ENCODE data around the gene BEAN1.

BEAN1 gene

DNA sequence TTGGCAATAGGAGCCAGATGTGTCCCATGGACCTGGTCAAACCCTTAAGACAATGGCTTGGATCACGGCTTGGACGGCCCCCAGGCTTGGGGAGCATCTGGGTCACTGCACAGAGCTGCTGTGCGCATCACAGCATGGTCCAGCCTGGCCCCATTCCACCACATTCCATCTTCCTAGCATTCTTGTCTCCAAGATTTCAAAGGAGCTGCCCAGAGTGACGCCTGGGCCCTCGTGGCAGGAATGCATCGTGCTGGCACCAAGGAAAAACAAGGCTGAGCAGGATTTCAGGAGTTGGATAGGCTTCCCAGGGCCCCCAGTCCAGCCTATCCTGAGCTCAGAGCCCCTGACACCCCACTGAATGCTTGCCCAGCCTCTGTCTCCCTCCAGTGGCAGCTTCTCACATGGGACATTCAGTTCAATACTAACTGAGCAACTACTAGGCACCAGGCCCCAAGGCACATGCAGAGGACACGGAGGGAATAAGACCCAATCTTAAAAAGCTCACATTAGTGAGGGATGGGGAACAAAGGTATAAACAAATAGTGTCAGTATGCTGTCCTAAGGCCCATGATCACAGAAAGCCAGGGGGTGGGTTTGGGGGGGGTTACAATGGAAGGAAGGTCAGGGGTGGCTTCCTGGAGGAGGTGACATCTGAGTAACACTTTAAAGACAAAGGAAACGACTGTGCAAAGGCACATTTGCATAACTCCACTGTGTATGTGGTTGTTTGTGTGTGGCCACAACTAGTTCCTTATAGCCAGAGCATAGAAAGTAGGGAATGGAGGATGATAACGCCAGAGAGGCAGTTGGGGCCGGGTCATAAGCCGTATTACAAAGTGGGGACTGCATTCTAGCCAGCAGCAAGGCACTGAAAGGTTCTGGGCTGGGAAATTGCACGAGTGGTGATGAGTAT is 88.8 kb downstream of the BEAN1 start:
- TF ChIP-seq CTCF (IDR thresholded peaks at IDR 0.05; ENCODE audit: borderline replicate concordance, insufficient read depth, low read depth, low read length), result peak; percentile 49; the same call in 1 of the 2 replicates
- H3K4me3 ChIP-seq (ENCODE audit: low read depth, low read length), result no peak overlapping the region

DNA sequence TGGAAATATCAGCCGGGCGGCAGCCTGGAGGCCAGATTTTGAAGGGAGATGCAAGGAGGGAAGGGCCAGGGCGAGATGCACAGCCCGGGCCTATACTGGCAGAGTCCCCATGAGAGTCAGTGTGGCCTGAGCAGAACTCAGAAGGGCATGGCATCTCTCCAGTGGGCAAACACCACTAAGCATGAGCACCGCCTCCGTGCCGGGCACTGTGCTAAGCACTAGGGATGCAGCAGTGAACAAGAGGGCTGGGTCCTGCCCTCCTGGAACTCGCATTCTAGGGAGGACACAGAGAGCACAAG is 89.4 kb downstream of the BEAN1 start:
- TF ChIP-seq CTCF (IDR thresholded peaks at IDR 0.05; ENCODE audit: borderline replicate concordance, insufficient read depth, low read depth, low read length), result no peak
- H3K4me3 ChIP-seq (ENCODE audit: low read depth, low read length), result no peak overlapping the region

DNA sequence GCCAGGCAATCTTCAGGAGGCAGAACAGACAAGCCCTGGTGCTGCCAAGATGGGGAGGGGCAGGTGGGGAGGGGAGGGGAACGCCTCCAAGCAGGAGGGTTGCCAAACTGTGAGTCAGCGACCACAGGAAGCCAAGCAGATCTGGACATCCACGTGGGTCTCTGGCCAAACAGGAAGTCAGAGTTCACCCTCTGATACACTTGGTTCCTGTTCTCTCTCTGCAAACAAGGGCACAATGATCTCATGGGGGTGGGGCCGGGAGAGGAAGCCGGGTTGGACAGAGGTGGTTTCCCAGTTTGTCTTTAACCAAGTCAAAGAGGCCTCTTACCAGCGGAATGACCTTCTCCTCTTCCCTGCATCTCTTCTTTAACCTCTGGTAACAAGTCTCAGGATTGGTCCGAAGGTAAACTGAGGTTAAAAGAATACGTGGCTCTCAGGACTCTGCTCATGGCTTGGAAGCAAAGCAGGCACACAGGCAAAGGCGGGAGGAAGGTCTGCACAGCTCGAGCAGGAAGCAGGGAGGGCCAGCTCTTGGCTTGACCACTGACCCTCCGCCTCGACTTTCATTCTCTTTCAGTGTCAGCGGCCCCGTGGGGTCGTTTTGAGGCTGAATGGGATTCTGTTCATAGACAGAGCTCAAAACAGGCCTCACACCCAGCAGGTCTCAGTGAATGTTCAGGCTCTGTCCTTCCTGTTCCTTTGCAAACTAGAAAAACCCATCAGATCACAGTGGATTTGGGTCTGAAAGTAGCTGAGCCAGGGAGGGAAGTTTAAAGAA is 89.9 kb downstream of the BEAN1 start:
- H3K4me3 ChIP-seq (ENCODE audit: low read depth, low read length), result no peak overlapping the region
- TF ChIP-seq CTCF (IDR thresholded peaks at IDR 0.05; ENCODE audit: borderline replicate concordance, insufficient read depth, low read depth, low read length), result no peak

DNA sequence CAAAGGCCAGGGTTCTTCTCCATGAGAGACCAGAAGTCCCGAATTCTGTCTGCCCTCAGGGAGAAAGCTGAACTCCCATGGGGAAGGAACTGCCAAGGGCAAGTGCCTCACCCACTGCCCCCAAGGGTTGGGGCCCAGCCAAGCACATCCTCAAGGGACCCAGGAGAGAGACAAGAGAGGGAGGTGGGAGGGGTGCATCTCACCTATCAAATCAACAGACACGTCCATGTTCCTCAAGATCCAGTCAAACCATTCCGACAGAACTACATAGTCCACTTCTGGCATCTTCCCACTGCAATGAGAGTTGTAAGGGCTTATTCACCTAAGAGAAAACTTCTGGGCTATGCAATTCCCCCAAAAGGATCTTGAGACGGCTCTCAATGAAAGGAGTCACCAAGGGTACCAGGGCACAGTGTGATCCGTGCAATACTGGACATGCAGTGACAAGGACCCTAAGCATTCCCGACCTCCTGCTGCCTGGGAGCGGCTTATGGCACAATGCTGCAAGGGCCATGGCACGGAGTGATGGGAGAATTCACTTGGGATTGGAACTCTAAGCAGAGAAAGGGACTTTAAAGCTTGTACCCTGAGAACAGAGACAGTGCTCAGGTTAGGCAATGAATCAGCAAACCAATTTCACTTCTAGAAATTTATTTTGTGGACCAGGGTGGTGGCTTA is 90.6 kb downstream of the BEAN1 start:
- H3K4me3 ChIP-seq (ENCODE audit: low read depth, low read length), result no peak overlapping the region

DNA sequence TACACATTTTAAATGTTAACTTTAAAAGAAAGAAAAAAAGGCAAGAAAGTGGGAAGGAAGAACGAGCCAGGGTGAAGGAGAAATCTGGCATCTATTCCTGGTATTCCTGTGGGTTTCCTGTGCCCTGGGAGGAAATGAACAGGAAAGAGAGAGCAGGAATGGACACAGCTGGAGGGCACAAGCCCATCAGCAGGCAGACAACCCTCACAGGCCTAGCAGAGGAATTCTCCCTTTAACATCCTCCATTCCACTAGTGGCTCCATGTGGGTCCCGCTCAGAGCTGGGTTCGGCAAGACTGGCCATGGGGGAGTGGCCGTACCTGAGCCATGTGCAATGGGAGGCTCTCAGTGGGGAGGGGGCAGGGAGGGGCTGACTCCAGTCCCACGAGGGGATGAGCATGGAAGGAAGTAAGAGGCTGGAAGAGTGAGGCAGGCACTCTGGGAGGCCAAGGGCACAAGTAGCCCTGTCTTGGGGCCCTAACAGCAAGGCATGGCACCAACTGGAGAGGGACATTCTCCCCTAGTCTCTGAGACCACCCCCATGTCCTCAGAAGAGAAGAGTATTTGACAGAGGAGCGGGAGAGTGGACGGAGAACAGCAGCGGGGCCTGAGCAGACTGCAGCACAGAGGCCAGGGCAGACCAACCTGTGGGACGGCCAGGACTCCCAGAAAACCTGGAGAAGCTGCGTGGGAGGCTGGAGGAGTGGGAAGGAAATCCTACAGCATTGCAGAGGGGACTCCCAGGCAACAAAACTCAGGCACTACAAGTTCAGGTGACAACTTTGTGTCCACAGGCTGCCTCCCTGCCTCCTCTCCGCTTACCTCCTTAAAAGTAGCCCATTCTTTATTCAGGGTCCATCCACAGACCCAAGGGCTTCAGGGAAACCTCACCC is 92.6 kb downstream of the BEAN1 start:
- no peak for TF ChIP-seq CTCF (IDR thresholded peaks at IDR 0.05; ENCODE audit: borderline replicate concordance, insufficient read depth, low read depth, low read length)
- H3K4me3 ChIP-seq (ENCODE audit: low read depth, low read length), result no peak overlapping the region

More for the DNA sequence above, 90.6 kb downstream of the BEAN1 start:
- no peak for TF ChIP-seq CTCF (IDR thresholded peaks at IDR 0.05; ENCODE audit: borderline replicate concordance, insufficient read depth, low read depth, low read length)

DNA sequence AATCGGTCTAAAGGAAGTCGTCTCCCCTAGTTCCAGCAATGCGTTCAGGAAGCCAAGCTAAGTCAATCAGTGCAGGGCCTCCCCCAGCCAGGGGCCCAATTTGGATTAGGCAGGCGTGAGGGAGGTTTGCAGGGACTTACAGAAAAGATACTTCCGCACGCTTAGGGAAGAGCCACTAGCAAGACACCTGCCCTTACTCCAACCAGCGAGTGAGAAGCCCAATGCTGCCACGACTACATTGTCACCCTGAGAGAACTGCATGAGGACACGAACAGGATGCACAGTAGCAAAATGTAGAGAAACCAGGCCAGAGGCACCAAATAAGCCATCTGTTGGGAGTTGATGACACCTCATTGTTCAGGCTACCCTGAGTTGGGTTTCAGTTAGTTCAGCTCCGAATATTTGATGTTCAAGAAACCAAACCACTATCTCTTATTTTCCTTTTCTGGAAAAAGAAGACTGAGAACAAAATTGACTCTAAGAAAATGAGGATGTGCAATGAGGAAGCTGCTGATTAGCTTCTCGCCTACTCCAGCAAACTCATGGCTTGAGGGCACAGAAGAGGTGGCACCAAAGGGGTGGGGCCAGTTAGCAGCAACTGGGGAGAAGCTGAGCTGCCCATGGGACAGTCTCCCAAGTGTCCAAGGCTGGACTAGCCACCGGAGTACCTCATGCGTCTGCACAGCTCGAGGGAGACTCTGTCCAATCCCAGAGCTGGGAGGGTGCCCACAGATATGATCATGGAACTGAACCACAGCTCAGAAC is 93.5 kb downstream of the BEAN1 start:
- no peak overlapping the region for H3K4me3 ChIP-seq (ENCODE audit: low read depth, low read length)
- no peak for TF ChIP-seq CTCF (IDR thresholded peaks at IDR 0.05; ENCODE audit: borderline replicate concordance, insufficient read depth, low read depth, low read length)
